GM18858 (cell line): Measurements from ENCODE around the gene TEX52.
A peak's percentile ranks its signal among the peaks of the same experiment; 100 is the strongest.

Experiments used
- ATAC-seq: cut with Tn5 transposase; IDR thresholded peaks from one replicate; pipeline ENCODE4 v1.9.1; 2021; ENCODE audit not compliant: unreplicated experiment

Gene TEX52

GRCh38 chr12:2857021-2857431, at the start of gene TEX52:
TEX52 (minus strand) TSS chr12:2857039; CDS start chr12:2857026, 13 bp downstream.
- ATAC-seq = no peak

- ATAC-seq = no peak
Measured at GRCh38 chr12:2904260-2904659, 47.4 kb upstream of the TEX52 start.

GRCh38 chr12:2902272-2902880, 45.5 kb upstream of the TEX52 start:
- no peak for ATAC-seq

GRCh38 chr12:2900642-2901041, 43.8 kb upstream of the TEX52 start:
- no peak for ATAC-seq

- no peak for ATAC-seq
Measured at GRCh38 chr12:2897418-2897817, 40.6 kb upstream of the TEX52 start.

- no peak for ATAC-seq
Measured at GRCh38 chr12:2895511-2895910, 38.7 kb upstream of the TEX52 start.

GRCh38 chr12:2895051-2895451, 38.2 kb upstream of the TEX52 start:
- no peak for ATAC-seq

- no peak for ATAC-seq
Measured at GRCh38 chr12:2893007-2893406, 36.2 kb upstream of the TEX52 start.

- no peak for ATAC-seq
Measured at GRCh38 chr12:2892246-2892645, 35.4 kb upstream of the TEX52 start.

GRCh38 chr12:2891240-2892053, 34.6 kb upstream of the TEX52 start:
- no peak for ATAC-seq

- ATAC-seq = peak; percentile 93
Measured at GRCh38 chr12:2890388-2891239, 33.8 kb upstream of the TEX52 start, which contains the start of gene TULP3. TULP3 (plus strand) TSS chr12:2890891; CDS start chr12:2890948, 57 bp downstream.

GRCh38 chr12:2890001-2890387, 33.2 kb upstream of the TEX52 start:
- ATAC-seq = no peak

- no peak for ATAC-seq
Measured at GRCh38 chr12:2886768-2887450, 30.1 kb upstream of the TEX52 start.

GRCh38 chr12:2884810-2885209, 28.0 kb upstream of the TEX52 start:
- ATAC-seq = no peak

GRCh38 chr12:2879853-2880252, 23.0 kb upstream of the TEX52 start:
- ATAC-seq = no peak

GRCh38 chr12:2877953-2878732, 21.3 kb upstream of the TEX52 start:
- no peak for ATAC-seq

GRCh38 chr12:2877047-2877952, 20.5 kb upstream of the TEX52 start, which contains the start of the genes FOXM1 and RHNO1:
FOXM1 (minus strand) TSS chr12:2877174; CDS start chr12:2874478, 2,696 bp downstream.
RHNO1 (plus strand) TSS chr12:2877223; CDS start chr12:2885367, 8,144 bp downstream.
- peak; percentile 55 for ATAC-seq

GRCh38 chr12:2876431-2877046, 19.7 kb upstream of the TEX52 start:
- peak; percentile 20 for ATAC-seq
